GM12865 (cell line): Measurements from ENCODE around the gene SPEG.

Experiments used
- DNase-seq: peaks from one replicate; pipeline ENCODE4 v3.0.0; 2010; ENCODE audit warnings: low read depth
- H3K4me3 ChIP-seq: 2 replicates; pipeline ENCODE4 v1.5.1; 2011; ENCODE audit warnings: mild to moderate bottlenecking, low read depth, low read length, control low read depth
- TF ChIP-seq, protein P1 (sequence below): IDR thresholded peaks from 2 replicates; pipeline ENCODE4 v1.5.1; 2011; ENCODE audit warnings: low read length, control low read depth, low read depth, inconsistent platforms; ENCODE audit not compliant: insufficient read depth; ENCODE audit errors: missing control alignments

The SPEG gene

DNA sequence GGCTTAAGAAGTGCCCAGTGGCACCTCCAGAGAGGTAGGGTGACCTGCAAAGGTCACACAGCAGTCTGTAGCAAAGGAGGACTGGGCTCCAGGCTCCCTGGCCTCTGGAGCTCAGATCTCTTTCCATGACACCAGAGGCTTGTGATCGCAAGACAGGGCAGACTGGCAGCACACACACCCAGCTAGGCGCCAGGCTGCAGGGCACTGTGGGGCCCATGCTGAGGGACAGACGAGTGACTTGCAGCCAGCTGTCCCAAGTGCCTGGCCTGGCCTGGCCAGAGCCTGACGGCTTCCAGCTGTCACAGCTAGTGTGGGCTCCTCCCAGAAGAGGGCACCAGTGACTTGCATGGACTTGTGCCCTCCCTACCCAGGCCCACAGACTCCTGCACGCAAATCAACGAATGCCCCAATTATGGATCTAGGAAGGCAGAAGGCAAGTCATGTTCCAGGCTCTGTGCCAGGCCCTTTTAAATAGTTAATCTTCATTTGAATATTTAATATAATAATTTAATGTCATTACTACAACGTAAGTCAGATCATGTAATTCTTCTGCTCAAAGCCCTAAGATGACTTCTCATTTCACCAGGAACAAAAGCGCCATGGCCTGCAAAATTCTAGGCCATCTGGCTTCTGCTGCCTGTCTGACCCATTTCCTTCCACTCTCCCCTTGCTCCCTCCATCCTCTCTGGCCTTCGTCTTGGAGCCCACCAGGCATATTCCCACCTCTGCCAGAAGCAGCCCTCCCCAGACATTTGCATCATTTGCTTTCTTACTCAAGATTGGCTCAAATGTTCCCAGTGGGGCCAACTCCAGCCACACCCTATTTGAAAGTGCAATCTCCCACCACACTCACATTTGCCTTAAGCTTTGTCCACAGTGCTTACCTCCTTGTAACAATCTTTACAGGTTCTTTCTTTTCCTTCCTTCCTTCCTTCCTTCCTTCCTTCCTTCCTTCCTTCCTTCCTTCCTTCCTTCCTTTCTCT, 3.7 kb upstream of the SPEG start:
- DNase-seq = peak; percentile 16

DNA sequence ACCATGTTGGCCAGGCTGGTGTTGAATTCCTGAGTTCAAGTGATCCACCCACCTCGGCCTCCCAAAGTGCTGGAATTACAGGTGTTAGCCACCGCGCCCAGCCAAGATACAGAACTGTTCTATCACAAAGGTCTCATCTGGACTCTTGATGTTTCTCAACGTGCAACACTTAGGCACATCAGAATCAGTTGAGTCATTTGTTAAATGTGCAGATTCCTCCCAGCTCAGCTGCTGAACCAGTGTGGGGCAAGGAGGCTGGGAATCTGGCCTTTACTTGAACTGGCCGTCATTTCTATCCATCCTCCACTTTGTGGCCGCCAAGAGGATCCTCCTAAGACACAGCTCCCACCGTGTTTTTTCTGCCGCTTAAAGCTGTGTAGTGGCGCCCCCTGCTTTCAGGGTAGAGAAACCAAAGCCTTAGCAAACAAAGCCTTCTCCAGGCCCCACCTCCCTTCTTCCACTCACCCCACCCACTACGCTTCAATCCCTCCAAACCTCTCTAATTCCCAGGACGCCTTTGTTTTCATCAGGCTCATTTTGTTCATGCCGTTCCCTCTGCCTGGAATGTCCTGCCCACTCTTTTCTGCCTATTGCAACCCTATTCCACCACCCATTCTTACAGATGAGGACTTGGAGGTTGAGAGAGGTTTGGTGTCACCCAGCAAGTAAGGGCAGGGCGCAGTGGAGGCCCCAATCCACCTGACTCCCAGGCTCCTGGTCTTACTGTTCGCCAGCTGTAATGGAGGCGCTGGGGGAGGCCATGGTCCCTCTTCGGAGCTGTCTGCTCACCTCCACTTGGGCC, 776 bp upstream of the SPEG start:
- H3K4me3 ChIP-seq = no peak overlapping the region
- peak; percentile 27 for DNase-seq
- TF ChIP-seq, protein P1, sequence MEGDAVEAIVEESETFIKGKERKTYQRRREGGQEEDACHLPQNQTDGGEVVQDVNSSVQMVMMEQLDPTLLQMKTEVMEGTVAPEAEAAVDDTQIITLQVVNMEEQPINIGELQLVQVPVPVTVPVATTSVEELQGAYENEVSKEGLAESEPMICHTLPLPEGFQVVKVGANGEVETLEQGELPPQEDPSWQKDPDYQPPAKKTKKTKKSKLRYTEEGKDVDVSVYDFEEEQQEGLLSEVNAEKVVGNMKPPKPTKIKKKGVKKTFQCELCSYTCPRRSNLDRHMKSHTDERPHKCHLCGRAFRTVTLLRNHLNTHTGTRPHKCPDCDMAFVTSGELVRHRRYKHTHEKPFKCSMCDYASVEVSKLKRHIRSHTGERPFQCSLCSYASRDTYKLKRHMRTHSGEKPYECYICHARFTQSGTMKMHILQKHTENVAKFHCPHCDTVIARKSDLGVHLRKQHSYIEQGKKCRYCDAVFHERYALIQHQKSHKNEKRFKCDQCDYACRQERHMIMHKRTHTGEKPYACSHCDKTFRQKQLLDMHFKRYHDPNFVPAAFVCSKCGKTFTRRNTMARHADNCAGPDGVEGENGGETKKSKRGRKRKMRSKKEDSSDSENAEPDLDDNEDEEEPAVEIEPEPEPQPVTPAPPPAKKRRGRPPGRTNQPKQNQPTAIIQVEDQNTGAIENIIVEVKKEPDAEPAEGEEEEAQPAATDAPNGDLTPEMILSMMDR = peak; percentile 29

More for the DNA sequence above, 3.7 kb upstream of the SPEG start:
- H3K4me3 ChIP-seq = no peak overlapping the region
- TF ChIP-seq, protein P1 = no peak

DNA sequence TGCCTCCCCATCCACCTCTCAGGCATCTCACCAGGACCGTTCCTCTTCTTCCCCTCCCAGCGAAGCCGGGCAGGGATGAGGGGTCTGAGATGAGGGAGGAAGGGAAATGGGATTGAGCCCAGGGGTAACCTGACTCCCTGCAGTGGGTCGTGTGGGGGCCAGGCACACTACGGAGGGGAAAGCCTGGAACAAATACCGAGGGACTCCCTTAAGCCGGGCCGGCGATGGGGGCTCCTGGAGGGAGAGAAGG, 250 bp upstream of the SPEG start:
- no peak overlapping the region for H3K4me3 ChIP-seq
- TF ChIP-seq, protein P1 = no peak
- DNase-seq = no peak

DNA sequence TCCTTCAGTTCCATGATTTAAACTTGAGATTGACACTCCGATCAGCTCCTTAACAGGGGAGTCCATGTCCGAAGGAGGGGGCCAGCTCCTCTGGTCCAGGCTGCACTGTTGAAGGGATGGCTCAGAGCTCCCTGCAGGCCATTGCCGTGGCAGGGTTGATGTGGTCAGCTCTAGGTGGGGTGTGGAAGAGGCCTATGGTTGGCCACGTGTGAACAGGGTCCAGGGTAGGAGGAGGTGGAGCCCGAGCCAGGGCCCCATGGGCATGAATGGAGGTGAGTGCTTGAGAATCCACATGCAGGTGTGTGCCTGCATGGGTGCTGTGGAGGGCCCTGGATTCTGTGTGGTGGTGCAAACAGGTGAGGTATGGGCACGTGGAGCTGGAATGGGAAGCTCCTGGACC, 1.1 kb downstream of the SPEG start:
- TF ChIP-seq, protein P1 = no peak
- H3K4me3 ChIP-seq = no peak overlapping the region
- DNase-seq = no peak

DNA sequence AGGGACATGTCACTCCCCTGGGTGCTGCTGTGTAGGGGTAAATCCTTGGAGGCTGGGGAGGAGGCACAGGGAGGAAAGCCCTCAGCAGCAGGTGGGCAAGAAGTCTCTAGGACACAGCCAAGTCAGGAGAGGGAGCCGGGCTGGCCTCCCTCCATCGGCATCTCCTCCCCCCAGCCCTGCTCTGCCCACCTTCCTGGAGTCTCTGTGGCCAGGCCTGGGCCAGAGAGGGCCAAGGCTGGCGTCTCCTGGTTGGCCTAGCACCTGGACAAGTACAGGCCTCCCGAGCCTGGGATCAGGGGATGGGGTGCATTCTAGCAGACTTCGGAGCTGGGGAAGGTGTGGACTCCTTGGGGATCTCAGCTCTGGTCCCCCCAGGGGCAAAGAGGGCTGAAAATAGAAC, 1.8 kb downstream of the SPEG start:
- TF ChIP-seq, protein P1 = no peak
- no peak for DNase-seq
- H3K4me3 ChIP-seq = no peak overlapping the region

DNA sequence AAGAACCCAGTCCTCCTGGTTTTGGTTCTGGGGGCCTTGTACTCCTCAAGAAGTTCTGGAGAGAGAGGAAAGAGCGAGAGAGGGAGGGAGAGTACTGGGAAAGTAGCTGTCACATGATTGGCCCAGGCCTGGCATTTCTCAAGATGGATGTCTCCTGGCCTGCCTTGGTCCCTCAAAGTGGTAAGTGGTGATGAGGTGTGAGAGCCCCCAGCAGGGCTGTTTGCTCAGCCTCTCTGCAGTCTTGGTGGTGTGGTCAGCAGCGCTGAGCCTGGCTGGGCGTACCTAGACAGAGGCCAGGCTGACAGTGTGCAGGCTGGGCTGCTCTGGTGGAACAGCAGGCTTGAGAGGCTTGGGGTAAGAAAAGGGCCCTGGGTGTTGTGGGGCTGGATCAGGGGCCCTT, 2.5 kb downstream of the SPEG start:
- no peak for DNase-seq

More for the DNA sequence above, 2.5 kb downstream of the SPEG start:
- TF ChIP-seq, protein P1 = no peak
- no peak overlapping the region for H3K4me3 ChIP-seq
